ENCODE data around the gene TCTA. TPM values are rescaled to one million over a fixed set of nuclear protein-coding genes. Genes with fewer than 3 reads are reported as not detected.

Gene TCTA
- total RNA-seq, 1 donor from 2014 or later: 16.7 TPM

DNA sequence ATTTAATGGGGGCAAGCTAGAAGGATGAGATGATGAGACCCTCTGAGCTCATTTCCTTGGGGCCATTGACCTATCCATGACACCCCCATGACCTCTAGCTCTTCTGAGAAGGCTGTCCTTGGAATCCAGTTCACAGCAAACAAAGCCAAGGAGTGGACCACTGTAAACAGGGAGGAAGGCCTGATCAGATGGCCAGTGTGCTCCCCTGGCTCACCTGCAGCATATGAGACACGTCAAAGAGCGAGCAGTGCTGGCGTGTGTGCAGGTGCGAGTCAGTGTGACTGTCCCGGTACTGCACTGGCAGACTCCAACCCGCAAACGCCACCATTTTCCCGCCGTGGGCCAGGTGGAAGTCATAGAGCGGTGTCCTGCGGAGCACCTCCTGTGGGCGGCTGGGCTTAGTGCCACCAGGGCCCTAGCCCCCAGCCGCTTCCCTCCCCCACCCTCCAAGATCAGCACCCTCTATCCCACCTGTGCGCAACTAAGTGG, 9.7 kb downstream of the TCTA start:
- H3K27ac ChIP-seq: no peak overlapping the region
- DNase-seq (ENCODE audit: extremely low spot score in 2 of 2): no peak
- peaks cover 0 to 17% of the 10 kb centered on the region in 2 donors for H3K36me3 ChIP-seq
- intact Hi-C loops (cut with DNase I): no loop called here
- H3K4me3 ChIP-seq: no peak overlapping the region
- H3K27me3 ChIP-seq: no peaks in the 10 kb centered on the region
- TF ChIP-seq, protein P1, sequence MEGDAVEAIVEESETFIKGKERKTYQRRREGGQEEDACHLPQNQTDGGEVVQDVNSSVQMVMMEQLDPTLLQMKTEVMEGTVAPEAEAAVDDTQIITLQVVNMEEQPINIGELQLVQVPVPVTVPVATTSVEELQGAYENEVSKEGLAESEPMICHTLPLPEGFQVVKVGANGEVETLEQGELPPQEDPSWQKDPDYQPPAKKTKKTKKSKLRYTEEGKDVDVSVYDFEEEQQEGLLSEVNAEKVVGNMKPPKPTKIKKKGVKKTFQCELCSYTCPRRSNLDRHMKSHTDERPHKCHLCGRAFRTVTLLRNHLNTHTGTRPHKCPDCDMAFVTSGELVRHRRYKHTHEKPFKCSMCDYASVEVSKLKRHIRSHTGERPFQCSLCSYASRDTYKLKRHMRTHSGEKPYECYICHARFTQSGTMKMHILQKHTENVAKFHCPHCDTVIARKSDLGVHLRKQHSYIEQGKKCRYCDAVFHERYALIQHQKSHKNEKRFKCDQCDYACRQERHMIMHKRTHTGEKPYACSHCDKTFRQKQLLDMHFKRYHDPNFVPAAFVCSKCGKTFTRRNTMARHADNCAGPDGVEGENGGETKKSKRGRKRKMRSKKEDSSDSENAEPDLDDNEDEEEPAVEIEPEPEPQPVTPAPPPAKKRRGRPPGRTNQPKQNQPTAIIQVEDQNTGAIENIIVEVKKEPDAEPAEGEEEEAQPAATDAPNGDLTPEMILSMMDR (IDR thresholded peaks at IDR 0.05): no peak
- TF ChIP-seq POLR2A (IDR thresholded peaks at IDR 0.05) (no peak), POLR2AphosphoS5 (IDR thresholded peaks at IDR 0.05; ENCODE audit: insufficient read depth in 1 of 2, low read depth in 1 of 2) (no peak)
- H3K4me1 ChIP-seq: peaks cover 7% of the 10 kb centered on the region
- no peaks in the 10 kb centered on the region for H3K9me3 ChIP-seq

DNA sequence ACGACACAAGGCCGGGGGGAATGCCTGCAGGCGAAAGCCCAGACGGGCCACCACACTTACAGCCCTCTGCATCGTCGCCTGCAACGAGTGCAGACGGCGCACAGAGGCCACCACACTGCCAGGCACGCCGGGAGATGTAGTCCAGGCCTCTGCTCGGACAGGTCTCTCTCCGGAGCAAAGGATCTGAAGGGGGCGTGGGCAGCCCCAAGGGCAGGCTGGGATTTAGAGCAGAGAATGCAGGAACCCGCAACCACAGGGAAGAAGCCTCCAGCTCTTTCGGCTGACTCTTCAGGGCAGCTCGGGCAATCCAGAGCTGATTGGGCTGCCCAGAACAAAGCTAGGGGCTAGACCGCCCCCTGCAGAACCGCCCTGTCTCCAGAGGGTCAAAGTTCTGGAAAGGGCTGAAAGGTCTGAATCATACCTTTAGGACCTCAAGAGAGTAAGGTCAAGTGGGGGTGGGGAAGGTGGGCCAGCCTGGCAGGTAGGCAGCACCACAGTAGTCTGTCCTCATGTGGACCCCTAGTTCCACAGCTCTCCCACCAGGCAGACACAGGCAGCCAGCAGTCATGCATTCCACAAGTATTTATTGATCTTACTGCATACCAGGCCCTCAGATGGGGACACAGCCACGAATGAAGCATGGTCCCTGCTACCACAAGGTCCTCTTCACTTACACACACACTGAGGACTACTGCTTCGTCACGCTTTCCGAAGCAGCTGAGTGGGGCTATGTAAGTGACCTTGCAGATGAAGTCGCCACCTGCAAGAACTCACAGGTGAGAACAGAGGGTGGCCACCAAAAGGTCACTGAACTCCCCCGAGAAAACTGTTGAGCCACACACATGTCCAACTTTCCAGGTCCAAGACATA, 10.4 kb downstream of the TCTA start, which contains the start of gene AMT:
Gene AMT (minus strand): TSS at position 95 of the 870 bp plus-strand sequence. CDS start 23 bp downstream, at position 72.
- Histone ChIP-seq H3K4me1 (peaks cover 7% of the 10 kb centered on the region), H3K27me3 (no peaks in the 10 kb centered on the region), H3K27ac (no peak within 1 kb of the TSS), H3K36me3 (peaks cover 0 to 17% of the 10 kb centered on the region in 2 donors), H3K4me3 (no peak within 1 kb of the TSS), H3K9me3 (no peaks in the 10 kb centered on the region)
- DNase-seq (ENCODE audit: extremely low spot score in 2 of 2): no peak
- intact Hi-C loops (cut with DNase I): no loop called here
- TF ChIP-seq, protein P1 (IDR thresholded peaks at IDR 0.05): no peak
- TF ChIP-seq POLR2AphosphoS5 (IDR thresholded peaks at IDR 0.05; ENCODE audit: insufficient read depth in 1 of 2, low read depth in 1 of 2): no peak
- no peak for TF ChIP-seq POLR2A (IDR thresholded peaks at IDR 0.05)

DNA sequence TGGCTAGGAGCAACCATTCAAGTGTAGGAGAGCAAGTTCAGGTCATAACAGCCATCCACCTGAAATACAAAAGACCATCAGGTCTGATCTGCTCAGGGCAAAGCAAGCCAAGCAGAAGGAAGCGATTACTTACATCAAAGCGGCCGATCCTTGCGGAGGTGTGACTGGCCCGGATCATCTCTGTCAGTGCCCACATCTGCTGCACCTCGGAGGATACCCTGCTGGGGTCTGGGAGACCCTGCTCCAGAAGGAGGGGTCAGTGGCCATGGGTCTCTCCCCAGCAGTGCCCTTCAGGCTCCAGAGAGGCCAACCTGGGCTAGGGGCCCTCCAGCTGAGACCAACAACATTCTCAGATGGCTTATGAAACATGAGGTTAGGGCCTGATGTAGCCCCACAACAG, 12.6 kb downstream of the TCTA start:
- TF ChIP-seq POLR2AphosphoS5 (IDR thresholded peaks at IDR 0.05; ENCODE audit: insufficient read depth in 1 of 2, low read depth in 1 of 2) (no peak), POLR2A (IDR thresholded peaks at IDR 0.05) (no peak)
- TF ChIP-seq, protein P1 (IDR thresholded peaks at IDR 0.05): no peak
- Histone ChIP-seq H3K36me3 (peaks cover 0 to 17% of the 10 kb centered on the region in 2 donors), H3K4me1 (peaks cover 10% of the 10 kb centered on the region), H3K27me3 (no peaks in the 10 kb centered on the region), H3K27ac (no peak overlapping the region), H3K9me3 (no peaks in the 10 kb centered on the region), H3K4me3 (no peak overlapping the region)
- DNase-seq (ENCODE audit: extremely low spot score in 2 of 2): no peak
- intact Hi-C loops (cut with DNase I): no loop called here

DNA sequence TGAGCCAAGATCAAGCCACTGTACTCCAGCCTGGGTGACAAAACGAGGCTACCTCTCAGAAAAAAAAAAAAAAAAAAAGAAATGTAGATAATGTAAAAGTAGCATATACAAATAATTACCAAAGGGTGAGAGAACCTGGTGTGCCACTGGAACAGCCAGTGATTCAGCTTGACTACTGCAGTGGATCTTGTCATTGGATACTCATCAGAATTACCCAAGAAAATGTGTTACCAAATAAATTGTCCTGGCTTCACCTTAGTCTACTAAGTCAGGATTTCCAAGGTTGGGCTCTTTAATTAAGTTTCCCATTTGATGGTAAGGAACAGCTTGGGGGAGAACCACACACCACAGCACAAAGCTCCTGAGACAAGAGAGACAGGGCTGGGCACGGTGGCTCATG, 15.4 kb downstream of the TCTA start:
- Histone ChIP-seq H3K4me3 (no peak overlapping the region), H3K36me3 (peaks cover 0 to 17% of the 10 kb centered on the region in 2 donors), H3K27me3 (no peaks in the 10 kb centered on the region), H3K27ac (no peak overlapping the region), H3K9me3 (no peaks in the 10 kb centered on the region), H3K4me1 (peaks cover 10% of the 10 kb centered on the region)
- TF ChIP-seq POLR2A (IDR thresholded peaks at IDR 0.05): no peak
- TF ChIP-seq, protein P1 (IDR thresholded peaks at IDR 0.05): no peak
- no peak for TF ChIP-seq POLR2AphosphoS5 (IDR thresholded peaks at IDR 0.05; ENCODE audit: insufficient read depth in 1 of 2, low read depth in 1 of 2)
- DNase-seq (ENCODE audit: extremely low spot score in 2 of 2): no peak
- intact Hi-C loops (cut with DNase I): no loop called here

DNA sequence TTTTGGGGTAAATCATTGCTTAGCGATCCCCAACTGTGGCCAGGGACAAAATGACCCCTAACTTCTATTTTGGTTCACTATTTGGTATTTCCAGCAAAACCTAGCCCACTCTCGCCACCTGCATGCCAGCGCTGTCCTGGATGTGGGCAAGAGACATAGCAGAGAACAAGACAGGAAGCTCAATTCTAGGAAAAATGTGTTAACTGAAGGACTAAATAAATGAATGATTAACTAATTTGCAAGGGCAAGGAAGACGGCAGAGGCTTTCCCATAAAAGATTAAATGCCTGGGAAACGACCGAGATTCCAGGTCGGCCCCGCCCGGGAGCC, 16.5 kb downstream of the TCTA start:
- intact Hi-C loops (cut with DNase I): no loop called here
- Histone ChIP-seq H3K36me3 (peaks cover 0 to 17% of the 10 kb centered on the region in 2 donors), H3K9me3 (no peaks in the 10 kb centered on the region), H3K27ac (peak overlapping the region; percentile 94), H3K4me1 (peaks cover 10% of the 10 kb centered on the region), H3K4me3 (peak overlapping the region; percentile 63 to 85), H3K27me3 (no peaks in the 10 kb centered on the region)
- no peak for TF ChIP-seq POLR2A (IDR thresholded peaks at IDR 0.05)
- TF ChIP-seq, protein P1 (IDR thresholded peaks at IDR 0.05): no peak
- no peak for TF ChIP-seq POLR2AphosphoS5 (IDR thresholded peaks at IDR 0.05; ENCODE audit: insufficient read depth in 1 of 2, low read depth in 1 of 2)
- DNase-seq (ENCODE audit: extremely low spot score in 2 of 2): no peak
